ENCODE data around the gene OPRM1. TPM values are rescaled to one million over a fixed set of nuclear protein-coding genes. Genes with fewer than 3 reads are reported as not detected.
"Not testable (repeated sequence)": the region's sequence is repeated elsewhere in the genome, so short reads cannot be mapped to it uniquely, and the experiment has no call there.

Gene OPRM1
- total and polyA plus RNA-seq, 2 donors from 2014 or later: not detected

GRCh38 chr6:154070041-154070440 is 31.0 kb downstream of the OPRM1 start:
- DNase-seq (no peak), FAIRE-seq (no peak)
- intact Hi-C loops (cut with DNase I): no loop called here
- Histone ChIP-seq H3K9me3 (ENCODE audit: control insufficient read depth in 2 of 3, insufficient read depth in 1 of 3, low read length in 3 of 3) (peaks cover 0 to 2% (median 0%) of the 10 kb centered on the region in 3 donors), H3K4me3 (ENCODE audit: low read length in 3 of 3) (no peak overlapping the region), H3K27ac (ENCODE audit: low read depth in 2 of 2, low read length in 2 of 2) (no peak overlapping the region), H3K9ac (ENCODE audit: low read length in 3 of 3) (no peak overlapping the region), H3K4me1 (ENCODE audit: control insufficient read depth in 2 of 3, insufficient read depth in 2 of 3, low read depth in 1 of 3, low read length in 3 of 3) (no peaks in the 10 kb centered on the region), H3K36me3 (ENCODE audit: control insufficient read depth in 2 of 3, insufficient read depth in 3 of 3, low read length in 3 of 3) (no peaks in the 10 kb centered on the region), H3K27me3 (ENCODE audit: control insufficient read depth, insufficient read depth, low read length) (no peaks in the 10 kb centered on the region)
- no peak for TF ChIP-seq CTCF (IDR thresholded peaks at IDR 0.05; ENCODE audit: borderline replicate concordance, extremely low read depth, insufficient read depth)

DNA sequence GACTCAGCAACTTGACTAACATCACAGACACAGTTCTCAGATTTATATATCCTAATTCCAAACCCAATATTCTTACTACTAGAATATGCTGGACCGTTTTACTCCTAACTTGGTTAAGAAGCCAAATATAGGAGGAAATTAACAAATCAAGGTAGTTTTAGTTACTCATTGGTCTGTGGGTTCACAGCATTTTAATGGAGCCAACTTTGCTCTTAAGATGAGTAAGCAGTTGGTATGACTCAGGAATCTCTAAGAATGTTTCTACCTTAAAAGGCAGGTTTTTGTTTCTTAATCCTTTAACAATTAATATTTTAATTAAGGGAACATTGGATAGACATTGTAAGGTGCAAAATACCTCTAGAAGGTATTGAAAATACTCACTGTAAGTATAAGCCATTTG is 31.6 kb downstream of the OPRM1 start:
- intact Hi-C loops (cut with DNase I): no loop called here
- no peak for FAIRE-seq

DNA sequence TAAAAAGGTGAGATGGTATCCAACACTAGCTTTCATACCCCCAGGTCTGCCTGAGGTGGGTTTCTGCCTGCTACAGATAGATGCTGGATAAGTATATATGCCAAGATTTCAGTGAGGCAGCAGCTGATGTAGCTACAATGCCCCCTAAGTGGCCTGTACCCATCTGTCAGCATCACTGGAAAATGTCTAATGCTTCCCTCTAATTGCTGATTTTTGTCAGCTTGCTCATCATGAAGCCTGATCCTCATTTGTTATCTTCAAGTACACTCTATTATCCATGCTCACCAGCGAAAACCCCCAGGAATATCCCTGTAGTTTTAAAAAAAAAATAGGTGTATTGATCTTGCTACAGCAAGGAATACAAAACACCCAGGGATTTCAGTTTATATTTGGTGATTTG is 32.2 kb downstream of the OPRM1 start:
- no peaks in the 10 kb centered on the region for H3K9me3 ChIP-seq (ENCODE audit: control insufficient read depth in 2 of 3, insufficient read depth in 1 of 3, low read length in 3 of 3)
- H3K4me3 ChIP-seq (ENCODE audit: low read length in 3 of 3): no peak overlapping the region
- no peak for DNase-seq
- H3K36me3 ChIP-seq (ENCODE audit: control insufficient read depth in 2 of 3, insufficient read depth in 3 of 3, low read length in 3 of 3): no peaks in the 10 kb centered on the region
- no peak overlapping the region for H3K9ac ChIP-seq (ENCODE audit: low read length in 3 of 3)
- no peak for TF ChIP-seq CTCF (IDR thresholded peaks at IDR 0.05; ENCODE audit: borderline replicate concordance, extremely low read depth, insufficient read depth)
- H3K4me1 ChIP-seq (ENCODE audit: control insufficient read depth in 2 of 3, insufficient read depth in 2 of 3, low read depth in 1 of 3, low read length in 3 of 3): no peaks in the 10 kb centered on the region
- H3K27me3 ChIP-seq (ENCODE audit: control insufficient read depth, insufficient read depth, low read length): no peaks in the 10 kb centered on the region
- intact Hi-C loops (cut with DNase I): no loop called here
- no peak for FAIRE-seq
- no peak overlapping the region for H3K27ac ChIP-seq (ENCODE audit: low read depth in 2 of 2, low read length in 2 of 2)

More for the DNA sequence above, 31.6 kb downstream of the OPRM1 start:
- no peak overlapping the region for H3K4me3 ChIP-seq (ENCODE audit: low read length in 3 of 3)
- peaks cover 0 to 2% (median 0%) of the 10 kb centered on the region in 3 donors for H3K9me3 ChIP-seq (ENCODE audit: control insufficient read depth in 2 of 3, insufficient read depth in 1 of 3, low read length in 3 of 3)
- H3K36me3 ChIP-seq (ENCODE audit: control insufficient read depth in 2 of 3, insufficient read depth in 3 of 3, low read length in 3 of 3): no peaks in the 10 kb centered on the region
- DNase-seq: no peak
- H3K27ac ChIP-seq (ENCODE audit: low read depth in 2 of 2, low read length in 2 of 2): no peak overlapping the region
- no peak overlapping the region for H3K9ac ChIP-seq (ENCODE audit: low read length in 3 of 3)
- no peak for TF ChIP-seq CTCF (IDR thresholded peaks at IDR 0.05; ENCODE audit: borderline replicate concordance, extremely low read depth, insufficient read depth)
- H3K27me3 ChIP-seq (ENCODE audit: control insufficient read depth, insufficient read depth, low read length): no peaks in the 10 kb centered on the region
- no peaks in the 10 kb centered on the region for H3K4me1 ChIP-seq (ENCODE audit: control insufficient read depth in 2 of 3, insufficient read depth in 2 of 3, low read depth in 1 of 3, low read length in 3 of 3)

DNA sequence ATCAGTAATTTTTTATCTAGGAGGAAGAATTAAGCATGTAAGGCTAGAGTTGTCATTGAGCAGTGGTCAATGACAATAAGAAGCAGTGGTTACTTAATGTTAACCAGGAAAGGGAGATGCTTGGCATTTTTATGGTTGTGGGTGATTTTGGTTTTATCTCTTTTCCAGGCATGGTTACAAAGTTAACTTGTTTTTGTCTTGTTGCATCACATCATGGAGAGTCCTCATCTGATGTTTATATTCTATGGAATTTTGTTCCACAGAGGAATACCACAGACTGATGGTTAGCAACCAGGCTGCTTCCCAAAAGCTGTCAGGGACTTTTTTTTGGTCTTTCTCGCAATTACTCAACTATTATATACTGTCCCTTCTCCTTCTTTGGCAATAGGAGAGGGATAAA is 32.7 kb downstream of the OPRM1 start:
- H3K9ac ChIP-seq (ENCODE audit: low read length in 3 of 3): no peak overlapping the region
- H3K36me3 ChIP-seq (ENCODE audit: control insufficient read depth in 2 of 3, insufficient read depth in 3 of 3, low read length in 3 of 3): no peaks in the 10 kb centered on the region
- no peak for DNase-seq
- H3K4me3 ChIP-seq (ENCODE audit: low read length in 3 of 3): no peak overlapping the region
- no peak for FAIRE-seq
- no peak for TF ChIP-seq CTCF (IDR thresholded peaks at IDR 0.05; ENCODE audit: borderline replicate concordance, extremely low read depth, insufficient read depth)
- no peak overlapping the region for H3K27ac ChIP-seq (ENCODE audit: low read depth in 2 of 2, low read length in 2 of 2)
- no peaks in the 10 kb centered on the region for H3K27me3 ChIP-seq (ENCODE audit: control insufficient read depth, insufficient read depth, low read length)
- H3K9me3 ChIP-seq (ENCODE audit: control insufficient read depth in 2 of 3, insufficient read depth in 1 of 3, low read length in 3 of 3): no peaks in the 10 kb centered on the region
- H3K4me1 ChIP-seq (ENCODE audit: control insufficient read depth in 2 of 3, insufficient read depth in 2 of 3, low read depth in 1 of 3, low read length in 3 of 3): no peaks in the 10 kb centered on the region
- intact Hi-C loops (cut with DNase I): no loop called here

- not testable (repeated sequence) for H3K9ac ChIP-seq (ENCODE audit: low read length in 3 of 3); H3K9me3 ChIP-seq (ENCODE audit: control insufficient read depth in 2 of 3, insufficient read depth in 1 of 3, low read length in 3 of 3); FAIRE-seq
These were observed 39.6 kb downstream of the OPRM1 start for GRCh38 chr6:154078596-154078995.

More at GRCh38 chr6:154078596-154078995, 39.6 kb downstream of the OPRM1 start:
- H3K4me3 ChIP-seq (ENCODE audit: low read length in 3 of 3); H3K27me3 ChIP-seq (ENCODE audit: control insufficient read depth, insufficient read depth, low read length); intact Hi-C loops (cut with DNase I); DNase-seq; H3K4me1 ChIP-seq (ENCODE audit: control insufficient read depth in 2 of 3, insufficient read depth in 2 of 3, low read depth in 1 of 3, low read length in 3 of 3); H3K27ac ChIP-seq (ENCODE audit: low read depth in 2 of 2, low read length in 2 of 2); H3K36me3 ChIP-seq (ENCODE audit: control insufficient read depth in 2 of 3, insufficient read depth in 3 of 3, low read length in 3 of 3): not testable (repeated sequence)
